GM21825 (cell line): ENCODE results near the gene ROBO2.

Experiments
- ATAC-seq: cut with Tn5 transposase; IDR thresholded peaks from one replicate; pipeline ENCODE4 v1.9.1; 2021; ENCODE audit warnings: mild to moderate bottlenecking, moderate library complexity; ENCODE audit not compliant: unreplicated experiment

ROBO2 gene

DNA sequence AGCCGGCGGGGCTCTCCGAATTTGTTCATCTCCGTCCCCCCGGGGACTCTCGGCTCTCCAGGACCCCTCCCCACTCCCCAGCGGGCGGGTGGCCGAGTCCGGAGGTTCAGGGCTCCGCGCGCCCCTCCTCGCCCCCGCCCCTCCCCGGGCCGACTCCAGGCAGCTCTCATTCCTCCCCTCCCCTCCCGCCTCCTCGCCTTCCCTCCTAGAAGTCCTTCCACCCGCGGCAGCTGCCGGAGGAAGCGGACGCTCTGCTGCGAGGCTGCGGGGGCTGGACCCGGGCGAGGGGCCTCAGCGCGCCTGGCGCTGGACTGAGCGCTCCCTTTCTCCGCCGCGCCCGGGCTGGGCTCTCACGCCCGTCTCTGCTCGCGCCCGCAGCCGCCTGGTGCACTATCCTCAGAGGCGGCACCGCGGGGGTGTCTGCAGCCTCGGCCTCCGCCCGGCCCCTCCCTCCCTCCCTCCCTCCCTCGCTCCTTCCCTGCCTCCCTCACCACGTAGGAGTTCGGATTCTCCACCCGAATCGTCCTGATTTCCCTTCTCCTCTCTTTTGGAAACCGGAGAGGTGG lies at the start of gene ROBO2:
Gene ROBO2 (plus strand): TSS at position 494 of the 566 bp plus-strand sequence. CDS start 687 bp downstream, outside the sequence.
- ATAC-seq, result no peak

DNA sequence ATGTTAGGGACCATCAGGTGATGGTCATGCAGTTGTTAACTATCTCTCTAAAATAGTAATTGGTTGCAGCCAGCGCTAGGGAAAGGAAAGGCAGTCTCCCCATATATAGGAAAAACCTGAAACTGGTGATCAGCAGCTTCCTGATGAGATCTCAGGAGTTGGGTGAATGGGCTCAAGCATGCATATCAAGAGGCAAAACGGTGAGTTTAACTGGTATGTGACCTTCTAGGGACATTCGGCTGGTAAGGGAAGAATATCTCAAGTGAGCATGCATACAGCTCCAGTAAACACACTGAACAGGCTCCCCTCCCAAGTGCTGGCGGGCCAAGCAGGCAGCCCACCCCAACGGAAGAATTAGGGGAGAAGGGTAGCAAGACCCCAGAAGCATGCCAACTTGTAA lies 49.3 kb upstream of the ROBO2 start:
- ATAC-seq, result no peak

DNA sequence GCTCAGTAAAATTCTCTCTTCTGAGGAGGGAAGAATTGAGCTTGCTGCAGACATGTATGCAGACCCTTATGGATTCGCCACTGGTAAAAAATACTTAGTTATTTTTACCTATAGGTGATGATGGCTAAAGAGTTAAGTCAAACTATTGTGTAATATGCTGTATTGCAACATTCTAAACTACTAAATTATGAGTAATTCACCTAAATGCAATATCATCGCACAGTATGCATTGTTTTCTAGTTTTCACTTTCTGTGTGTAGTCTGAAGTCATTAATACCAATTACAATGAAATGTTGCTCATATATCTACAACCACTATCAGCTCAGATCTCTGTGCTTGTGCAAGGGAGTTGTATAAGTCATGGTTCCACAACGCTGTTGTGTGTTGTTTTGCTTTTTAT lies 48.7 kb upstream of the ROBO2 start:
- ATAC-seq, result no peak

DNA sequence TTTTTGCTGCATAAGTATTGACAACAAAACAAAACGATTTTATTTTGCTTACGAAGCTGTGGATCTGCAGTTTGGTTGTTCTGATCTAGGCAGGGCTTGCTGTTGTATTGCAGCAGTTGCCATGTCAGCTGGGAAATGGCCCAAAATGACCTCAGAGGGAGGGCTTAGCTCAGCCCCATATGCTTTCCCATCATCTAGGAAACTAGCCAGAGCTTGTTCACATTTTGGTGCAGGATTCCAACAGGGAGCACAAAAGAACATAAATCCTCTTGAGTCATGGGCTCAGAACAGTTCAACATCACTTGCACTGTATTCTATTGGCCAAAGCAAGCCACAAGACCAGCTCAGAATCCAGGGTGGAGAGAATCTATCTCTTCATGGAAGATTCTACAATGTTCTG lies 42.2 kb upstream of the ROBO2 start:
- ATAC-seq, result no peak

- no peak for ATAC-seq
These were observed 41.3 kb upstream of the ROBO2 start for GRCh38 chr3:76998555-76998954.

DNA sequence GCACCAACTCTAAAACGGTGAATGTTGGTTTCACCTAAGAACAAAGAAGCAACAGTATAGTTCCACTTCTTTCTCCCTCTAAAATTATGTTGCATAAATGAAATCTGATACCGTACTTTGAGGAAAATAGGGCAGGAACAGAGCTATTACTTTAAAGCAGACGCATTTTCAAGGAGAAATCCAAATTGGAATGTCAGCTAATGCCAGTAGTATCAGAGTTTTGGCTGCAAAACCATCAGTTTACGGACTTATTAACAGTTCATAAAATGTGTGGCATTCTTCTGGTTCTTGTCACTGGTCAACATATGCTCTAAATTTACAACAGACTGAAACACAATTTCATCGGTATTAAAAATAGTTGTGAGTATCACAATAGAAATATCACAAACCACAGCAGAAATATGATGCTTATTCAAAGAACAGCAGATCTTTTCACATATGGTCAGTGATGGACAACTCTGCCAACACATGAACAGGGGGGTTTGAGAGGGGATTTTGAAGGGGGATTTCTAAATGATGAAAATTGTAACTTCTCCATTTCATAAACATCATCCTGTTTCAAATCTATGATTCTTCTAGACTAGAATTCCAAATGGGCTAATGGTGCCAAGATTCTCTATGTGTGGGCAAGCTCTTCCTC lies 38.7 kb upstream of the ROBO2 start:
- ATAC-seq, result no peak

- no peak for ATAC-seq
These were observed 25.7 kb upstream of the ROBO2 start for GRCh38 chr3:77014226-77014625.

GRCh38 chr3:77025471-77025870 lies 14.4 kb upstream of the ROBO2 start:
- no peak for ATAC-seq

GRCh38 chr3:77026904-77027634 lies 12.8 kb upstream of the ROBO2 start:
- no peak for ATAC-seq

DNA sequence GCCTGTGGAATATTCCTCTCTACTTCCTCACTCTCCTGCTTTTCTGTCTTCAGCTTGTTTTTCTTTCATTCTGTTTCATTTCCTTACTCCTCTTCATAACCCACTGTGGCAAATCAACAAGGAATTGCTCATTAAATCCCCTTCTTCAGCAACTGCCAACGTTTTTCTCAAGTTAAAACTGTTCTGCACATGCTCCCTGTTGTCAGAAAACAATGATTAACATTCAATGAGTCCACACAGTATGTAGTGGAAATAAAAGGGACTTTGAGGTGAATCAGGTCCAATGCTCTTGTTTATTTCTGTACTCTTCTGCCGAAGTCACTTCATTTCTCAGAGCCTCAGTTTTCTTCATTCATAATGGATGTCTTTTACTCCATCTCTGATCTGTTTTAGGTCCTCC lies 11.9 kb upstream of the ROBO2 start:
- no peak for ATAC-seq

DNA sequence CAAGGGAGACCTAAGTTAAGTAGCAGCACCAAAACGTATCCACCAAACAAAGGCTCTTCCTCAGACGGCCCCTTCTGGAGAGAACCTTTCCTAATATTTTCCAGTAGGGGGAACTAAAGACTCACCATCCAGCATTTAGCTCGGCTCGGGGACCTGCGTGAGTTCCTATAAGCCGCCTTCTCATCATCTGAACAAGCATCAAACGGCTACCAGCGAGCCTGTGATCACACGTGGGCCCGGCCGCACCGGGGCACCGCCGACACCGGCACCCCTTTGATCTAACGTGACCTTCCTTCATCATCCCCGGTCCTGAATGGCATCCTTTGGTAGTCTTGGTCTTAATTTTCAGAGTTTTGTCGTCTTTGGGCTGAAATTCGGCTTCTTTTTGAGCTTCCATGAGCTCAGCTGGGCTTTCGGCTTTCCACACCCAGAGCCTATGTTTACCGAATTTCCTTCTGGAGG lies 1.4 kb upstream of the ROBO2 start:
- no peak for ATAC-seq

- ATAC-seq, result no peak
These were observed 831 bp upstream of the ROBO2 start for GRCh38 chr3:77038930-77039605.

- ATAC-seq, result no peak
These were observed 317 bp downstream of the ROBO2 start for GRCh38 chr3:77040216-77040615.

- no peak for ATAC-seq
These were observed 1.2 kb downstream of the ROBO2 start for GRCh38 chr3:77040926-77041722.

GRCh38 chr3:77041811-77042210 lies 1.9 kb downstream of the ROBO2 start:
- ATAC-seq, result no peak

GRCh38 chr3:77042343-77042742 lies 2.4 kb downstream of the ROBO2 start:
- no peak for ATAC-seq

GRCh38 chr3:77042882-77043281 lies 3.0 kb downstream of the ROBO2 start:
- no peak for ATAC-seq

DNA sequence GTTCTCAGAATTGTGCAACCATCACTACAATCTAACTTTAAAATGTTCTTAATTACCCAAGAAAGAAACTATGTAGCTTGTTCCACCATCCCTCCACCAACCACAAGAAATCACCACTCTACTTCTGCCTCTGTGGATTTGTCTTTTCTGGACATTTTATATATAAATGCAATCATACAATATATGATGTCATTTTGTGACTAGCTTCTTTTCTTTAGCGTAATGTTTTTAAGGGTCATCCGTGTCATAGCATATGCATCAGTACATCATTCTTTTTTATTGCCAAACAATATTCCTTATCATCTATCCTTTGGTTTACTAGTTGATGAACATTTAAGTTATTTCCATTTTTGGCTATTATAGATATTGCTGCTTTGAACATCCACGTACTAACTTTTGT lies 5.8 kb downstream of the ROBO2 start:
- no peak for ATAC-seq

DNA sequence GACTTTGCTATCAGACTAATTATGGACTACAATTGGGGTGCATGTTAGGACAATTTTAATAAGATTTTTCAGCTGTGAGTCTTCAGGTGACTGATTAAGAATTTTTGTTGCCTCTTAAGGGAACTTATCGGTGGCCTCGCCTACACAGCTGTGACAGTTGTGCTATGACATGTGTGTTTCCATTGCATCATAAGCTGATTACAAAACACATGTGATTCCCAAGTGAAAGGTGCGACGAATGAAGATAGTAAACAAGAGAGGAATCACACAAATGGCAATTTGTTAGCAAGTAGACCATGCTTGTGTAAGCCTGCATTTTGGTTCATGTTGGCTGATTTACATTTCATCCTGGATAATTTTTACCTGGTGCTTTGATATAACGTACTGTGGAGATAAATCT lies 8.3 kb downstream of the ROBO2 start:
- ATAC-seq, result no peak

- ATAC-seq, result no peak
These were observed 11.7 kb downstream of the ROBO2 start for GRCh38 chr3:77051591-77051990.

DNA sequence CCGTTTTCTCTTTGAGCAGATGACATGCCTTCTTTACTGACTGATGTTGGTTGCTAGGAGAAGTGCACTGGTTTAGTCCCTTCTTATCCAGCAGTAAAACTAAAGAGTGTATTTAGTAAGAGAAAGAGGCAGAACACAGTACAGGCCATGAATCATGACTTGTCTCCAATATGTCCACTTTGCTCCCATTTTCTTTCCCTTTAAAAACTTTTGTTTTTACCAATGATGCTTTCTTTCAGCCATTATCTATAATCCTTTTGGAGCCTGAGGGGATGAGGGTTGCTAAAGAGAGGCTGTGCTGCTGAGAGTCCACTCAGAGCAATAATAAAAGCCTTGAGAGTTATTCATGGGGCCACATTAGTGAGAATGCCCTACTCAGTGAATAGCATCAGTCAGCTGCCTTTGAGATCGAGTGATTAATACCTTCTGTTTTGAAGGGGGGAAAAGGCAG lies 12.2 kb downstream of the ROBO2 start:
- no peak for ATAC-seq
